Epithelial cell of proximal tubule (primary cell): ENCODE measurements around the gene OR51I1. TPM values are rescaled to one million over a fixed set of nuclear protein-coding genes. Genes with fewer than 3 reads are reported as not detected.

Experiments used
- total RNA-seq: library from RNA; depleted of rRNA; stranded (reverse); fragments of >200 nt; gene quantifications from 2 replicates; pipeline ENCODE4 v1.2.3, GENCODE V29; 2015

Gene OR51I1
- total RNA-seq, 1 donor from 2014 or later: not detected

Other genes with a start within 250 kb of the OR51I1 start
- gene OR51V1, start 240.8 kb downstream of the OR51I1 start, total RNA-seq: not detected in 2 replicates
- not detected in 2 replicates for gene HBB, start 214.4 kb downstream of the OR51I1 start, total RNA-seq
- gene HBD, start 207.0 kb downstream of the OR51I1 start, total RNA-seq: not detected in 2 replicates
- gene HBG1, start 191.7 kb downstream of the OR51I1 start, total RNA-seq: not detected in 2 replicates
- gene HBG2, start 186.7 kb downstream of the OR51I1 start, total RNA-seq: not detected in 2 replicates
- gene HBE1, start 171.6 kb downstream of the OR51I1 start, total RNA-seq: not detected in 2 replicates
- gene OR51B4, start 139.6 kb downstream of the OR51I1 start, total RNA-seq: not detected in 2 replicates
- gene OR51B2, start 117.2 kb downstream of the OR51I1 start, total RNA-seq: not detected in 2 replicates
- gene OR51B5, start 98.0 kb downstream of the OR51I1 start, total RNA-seq: not detected in 2 replicates
- gene OR51B6, start 90.0 kb downstream of the OR51I1 start, total RNA-seq: not detected in 2 replicates
- gene OR51M1, start 57.7 kb downstream of the OR51I1 start, total RNA-seq: not detected in 2 replicates
- gene OR51Q1, start 19.4 kb downstream of the OR51I1 start, total RNA-seq: not detected in 2 replicates
- not detected in 2 replicates for gene OR51I2, start 7.8 kb upstream of the OR51I1 start, total RNA-seq
- gene OR52D1, start 47.2 kb upstream of the OR51I1 start, total RNA-seq: not detected in 2 replicates
- gene UBQLN3, start 68.4 kb upstream of the OR51I1 start, total RNA-seq: not detected in 2 replicates
- gene UBQLNL, start 75.2 kb upstream of the OR51I1 start, total RNA-seq: 0.06 TPM in 1 of 2 replicates, not detected in the other
- not detected in 2 replicates for gene OR52H1, start 107.0 kb upstream of the OR51I1 start, total RNA-seq
- gene OR52B6, start 139.4 kb upstream of the OR51I1 start, total RNA-seq: not detected in 2 replicates
- gene TRIM6, start 155.1 kb upstream of the OR51I1 start, total RNA-seq: 1.4 and 6.3 TPM in 2 replicates
- 2.4 and 7.8 TPM in 2 replicates for gene TRIM34, start 183.5 kb upstream of the OR51I1 start, total RNA-seq
- gene TRIM5, start 243.6 kb upstream of the OR51I1 start, total RNA-seq: 20.5 and 28.5 TPM in 2 replicates
- 8.2 and 18.9 TPM in 2 replicates for gene TRIM22, start 248.3 kb upstream of the OR51I1 start, total RNA-seq